Stimulated activated CD8-positive, alpha-beta memory T cell treated with anti-CD3 and anti-CD28 coated beads, Interleukin-4, amount 100 ng/mL, for 24 hours (primary cell): ENCODE measurements around the gene KLHL17.
A peak's percentile ranks its signal among the peaks of the same experiment; 100 is the strongest.

ENCODE experiments used
- DNase-seq: peaks from one replicate; pipeline ENCODE4 v3.0.0-alpha.2; 2020; ENCODE audit warnings: low read depth

Gene KLHL17

DNA sequence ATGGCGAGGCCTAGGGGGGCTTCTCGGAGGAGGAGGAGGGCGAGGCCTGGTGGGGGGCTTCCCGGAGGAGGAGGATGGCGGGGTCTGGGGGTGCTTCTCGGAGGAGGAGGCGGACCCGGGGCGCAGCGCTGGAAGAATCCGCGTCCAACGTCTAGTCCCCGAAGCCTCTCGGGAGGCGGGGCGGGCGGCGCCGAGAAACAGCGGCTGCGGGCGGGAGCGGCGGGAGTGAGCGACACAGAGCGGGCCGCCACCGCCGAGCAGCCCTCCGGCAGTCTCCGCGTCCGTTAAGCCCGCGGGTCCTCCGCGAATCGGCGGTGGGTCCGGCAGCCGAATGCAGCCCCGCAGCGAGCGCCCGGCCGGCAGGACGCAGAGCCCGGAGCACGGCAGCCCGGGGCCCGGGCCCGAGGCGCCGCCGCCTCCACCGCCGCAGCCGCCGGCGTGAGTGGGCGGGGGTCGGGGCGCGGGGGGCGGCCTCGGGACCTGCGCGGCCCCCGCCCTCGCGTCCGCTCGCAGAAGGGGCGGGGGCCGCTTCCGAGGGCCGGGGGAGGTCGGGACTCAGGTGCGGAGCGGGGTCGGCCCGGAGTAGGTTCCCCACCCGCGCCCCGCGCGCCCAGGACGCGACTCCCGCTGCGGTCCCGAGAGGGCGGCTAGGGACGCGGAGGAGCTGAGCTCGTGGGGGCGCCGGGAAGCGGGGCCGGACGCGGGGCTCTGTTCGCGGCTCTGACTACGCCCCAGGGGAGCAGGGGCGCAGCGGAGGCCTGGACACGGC is at the start of gene KLHL17:
Gene KLHL17 (plus strand): TSS at position 222 of the 769 bp plus-strand sequence. CDS start 110 bp downstream, at position 332.
- DNase-seq: peak; percentile 77

DNA sequence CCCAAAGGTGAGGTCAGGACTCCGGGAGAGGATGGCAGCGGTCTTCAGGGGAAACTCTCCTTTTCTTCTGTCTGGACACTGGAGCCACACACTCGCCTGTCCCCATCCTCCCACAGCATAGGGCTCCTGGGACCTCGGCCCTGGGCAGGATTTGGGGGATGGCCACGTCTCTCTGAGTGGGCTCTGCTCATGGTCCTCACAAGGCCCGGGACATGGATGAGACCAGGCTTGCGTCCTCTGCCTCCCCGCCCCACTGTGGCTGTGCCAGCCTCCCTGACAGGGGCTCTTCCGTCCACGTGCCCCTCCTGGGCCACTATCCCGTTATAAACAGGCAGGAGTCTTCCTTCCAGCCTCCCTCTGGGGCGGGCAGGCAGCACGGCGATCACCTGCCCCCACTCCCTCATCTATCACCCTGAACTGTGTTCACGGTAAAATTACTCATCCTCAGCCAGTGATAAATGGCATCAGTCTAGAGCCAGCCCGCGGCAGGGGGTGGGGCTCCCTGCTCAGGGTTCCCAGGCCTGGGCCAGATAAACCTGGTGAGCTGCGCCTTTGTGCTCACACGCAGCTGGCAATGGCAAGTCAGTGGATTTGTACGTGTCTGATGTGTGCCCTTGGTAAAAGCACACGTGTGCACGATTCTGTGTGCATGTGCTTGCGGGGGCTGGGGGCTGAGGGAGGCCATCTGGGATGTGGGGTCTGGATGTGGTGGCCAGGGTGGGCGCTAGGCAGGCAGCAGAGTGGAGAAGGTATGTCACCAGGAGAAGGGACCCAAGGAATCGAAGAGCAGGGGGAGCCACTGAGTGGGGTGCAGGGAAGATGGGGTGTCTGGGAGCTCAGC is 49.3 kb upstream of the KLHL17 start:
- no peak for DNase-seq

DNA sequence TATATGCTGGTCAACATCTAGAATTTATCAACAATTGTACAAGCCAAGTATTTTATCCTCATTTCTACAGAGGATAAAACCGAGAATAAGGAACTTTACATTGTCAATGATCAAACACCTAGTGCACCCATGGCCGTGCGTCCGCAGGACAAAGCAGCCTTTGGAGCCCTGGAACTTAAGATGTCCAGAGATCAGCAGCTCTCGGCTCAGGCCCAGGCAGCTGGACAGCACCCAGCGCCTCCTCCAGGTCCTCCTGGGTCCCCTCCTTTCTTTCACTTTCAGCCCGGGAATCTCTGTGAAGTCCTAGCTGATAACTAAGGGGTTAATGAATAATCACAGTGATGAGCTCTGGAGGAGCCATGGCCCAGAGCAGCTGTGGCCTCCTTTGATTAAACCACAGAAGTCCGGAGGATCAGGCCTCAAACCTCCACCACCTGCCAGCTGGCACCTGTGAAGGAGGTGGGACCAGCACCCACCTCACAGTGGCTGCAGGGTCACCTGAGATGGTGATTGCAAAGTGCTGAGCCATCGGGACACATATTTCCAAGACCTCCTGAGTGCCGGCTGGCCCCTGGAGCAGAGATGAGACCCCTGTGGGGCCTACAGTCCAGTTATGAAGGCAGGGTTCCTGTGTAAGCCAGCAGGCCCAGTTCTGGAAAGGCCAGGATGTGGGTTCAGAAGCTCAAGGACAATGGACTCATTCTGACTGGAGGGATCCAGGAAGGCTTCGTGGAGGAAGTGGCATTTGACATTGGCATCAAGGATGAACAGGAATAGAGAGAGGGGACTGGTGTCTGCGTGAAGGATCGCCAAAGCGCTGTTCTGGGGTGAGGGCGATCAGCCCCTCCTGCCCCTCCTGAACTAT is 48.3 kb upstream of the KLHL17 start:
- no peak for DNase-seq

DNA sequence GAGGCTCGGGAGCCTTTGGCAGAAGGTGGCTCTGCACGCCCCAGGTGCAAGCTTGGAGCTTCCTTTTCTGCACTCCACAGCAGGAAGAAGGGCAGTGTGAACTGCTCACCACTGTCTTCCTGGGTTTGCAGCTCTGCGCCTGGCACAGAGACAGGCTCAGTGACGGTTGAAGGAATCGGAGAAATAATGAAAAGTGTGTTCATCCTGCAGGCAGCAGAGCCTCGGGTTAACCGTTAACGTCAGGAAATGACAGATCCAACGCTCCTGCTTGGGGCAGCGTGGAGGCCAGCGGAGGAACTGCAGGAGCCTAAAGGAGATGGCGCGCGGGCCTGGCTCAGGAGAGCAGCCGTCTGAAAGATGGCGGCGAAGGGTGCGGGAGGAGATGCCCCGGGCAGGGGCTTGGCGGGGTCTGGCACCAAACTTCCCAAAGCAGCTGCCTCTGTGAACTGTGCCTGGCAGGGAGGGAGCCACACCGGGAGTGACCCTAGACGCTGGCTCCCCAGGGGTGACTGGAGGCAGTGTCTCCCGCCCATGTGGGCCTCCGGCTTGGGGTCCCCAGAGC is 47.6 kb upstream of the KLHL17 start:
- DNase-seq: no peak

DNA sequence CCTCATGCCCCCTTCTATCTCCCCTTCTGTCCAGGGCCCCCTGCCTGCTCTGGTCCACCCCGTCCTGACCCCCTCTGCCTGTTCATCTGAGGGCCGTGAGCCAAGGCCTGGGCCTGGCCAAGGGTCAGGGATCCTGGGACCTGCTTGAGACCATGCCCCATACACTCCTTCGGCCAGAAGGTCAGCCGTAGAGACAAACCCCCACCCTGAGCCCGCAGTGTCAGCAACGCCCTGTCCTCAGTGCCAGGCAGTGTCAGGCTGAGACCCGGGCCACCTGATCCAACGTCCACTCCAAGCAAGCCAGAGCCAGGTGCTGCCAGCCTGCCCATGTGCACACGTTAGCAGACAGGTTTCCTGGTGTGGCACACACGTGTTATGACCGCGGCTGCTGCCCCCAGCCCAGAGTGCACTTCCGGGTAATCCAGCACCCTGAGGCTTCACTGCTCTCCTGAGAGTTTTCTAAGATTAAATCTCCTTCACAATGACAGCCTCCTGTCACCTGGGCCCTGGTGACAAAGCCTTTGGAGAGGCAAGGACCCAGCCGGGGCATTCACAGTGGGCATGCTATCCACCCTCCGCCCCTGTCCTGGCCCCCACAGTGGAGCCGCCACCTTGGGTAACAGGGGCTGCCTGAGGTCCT is 46.8 kb upstream of the KLHL17 start:
- DNase-seq: no peak

DNA sequence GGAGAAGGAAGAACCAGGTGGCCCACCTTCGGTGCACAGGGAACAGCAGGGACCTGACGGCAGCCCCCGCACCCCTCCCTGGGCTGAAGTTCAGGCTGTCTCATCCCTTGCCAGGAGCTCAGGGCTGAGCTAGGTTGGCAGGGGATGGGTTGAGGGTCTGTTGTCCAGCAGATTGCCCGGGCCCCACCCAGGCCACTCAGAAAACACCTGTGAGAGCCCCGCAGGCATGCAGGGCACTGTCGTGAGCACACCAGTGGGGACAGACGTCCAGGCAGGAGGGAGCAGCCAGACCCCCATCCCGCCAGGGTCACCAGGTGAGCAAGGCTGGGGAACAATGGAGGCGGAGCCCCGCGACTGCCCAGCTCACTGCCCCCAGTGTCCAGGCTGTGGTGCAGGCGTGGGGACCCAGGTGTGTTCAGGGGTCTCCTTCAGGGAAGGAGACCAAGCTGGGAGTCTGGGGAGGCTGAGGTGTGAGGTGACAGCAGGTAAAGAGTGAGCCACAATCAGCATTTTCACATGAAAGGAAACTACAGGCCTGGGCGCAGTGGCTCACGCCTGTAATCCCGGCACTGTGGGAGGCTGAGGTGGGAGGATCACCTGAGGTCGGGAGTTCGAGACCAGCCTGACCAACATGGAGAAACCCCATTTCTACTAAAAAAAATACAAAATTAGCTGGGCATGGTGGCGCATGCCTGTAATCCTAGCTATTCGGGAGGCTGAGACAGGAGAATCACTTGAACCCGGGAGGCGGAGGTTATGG is 46.1 kb upstream of the KLHL17 start:
- DNase-seq: no peak

DNA sequence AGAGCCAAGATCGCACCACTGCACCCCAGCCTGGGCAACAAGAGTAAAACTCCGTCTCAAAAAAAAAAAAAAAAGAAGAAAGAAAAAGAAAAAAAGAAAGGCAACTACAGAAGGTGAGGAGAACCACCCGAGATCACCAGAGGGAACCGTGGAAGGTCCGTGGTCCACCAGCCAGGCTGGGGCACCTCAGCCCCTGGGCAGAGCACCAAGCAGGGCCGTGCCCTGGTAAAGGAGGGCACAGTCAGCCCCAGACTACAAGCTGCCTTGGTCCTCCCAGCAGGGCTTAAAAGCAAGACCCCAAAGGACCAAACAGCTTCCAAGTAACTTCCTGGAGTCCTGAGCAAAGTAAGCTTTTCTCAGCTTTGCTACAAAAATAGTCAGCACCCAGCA is 45.5 kb upstream of the KLHL17 start:
- DNase-seq: no peak

DNA sequence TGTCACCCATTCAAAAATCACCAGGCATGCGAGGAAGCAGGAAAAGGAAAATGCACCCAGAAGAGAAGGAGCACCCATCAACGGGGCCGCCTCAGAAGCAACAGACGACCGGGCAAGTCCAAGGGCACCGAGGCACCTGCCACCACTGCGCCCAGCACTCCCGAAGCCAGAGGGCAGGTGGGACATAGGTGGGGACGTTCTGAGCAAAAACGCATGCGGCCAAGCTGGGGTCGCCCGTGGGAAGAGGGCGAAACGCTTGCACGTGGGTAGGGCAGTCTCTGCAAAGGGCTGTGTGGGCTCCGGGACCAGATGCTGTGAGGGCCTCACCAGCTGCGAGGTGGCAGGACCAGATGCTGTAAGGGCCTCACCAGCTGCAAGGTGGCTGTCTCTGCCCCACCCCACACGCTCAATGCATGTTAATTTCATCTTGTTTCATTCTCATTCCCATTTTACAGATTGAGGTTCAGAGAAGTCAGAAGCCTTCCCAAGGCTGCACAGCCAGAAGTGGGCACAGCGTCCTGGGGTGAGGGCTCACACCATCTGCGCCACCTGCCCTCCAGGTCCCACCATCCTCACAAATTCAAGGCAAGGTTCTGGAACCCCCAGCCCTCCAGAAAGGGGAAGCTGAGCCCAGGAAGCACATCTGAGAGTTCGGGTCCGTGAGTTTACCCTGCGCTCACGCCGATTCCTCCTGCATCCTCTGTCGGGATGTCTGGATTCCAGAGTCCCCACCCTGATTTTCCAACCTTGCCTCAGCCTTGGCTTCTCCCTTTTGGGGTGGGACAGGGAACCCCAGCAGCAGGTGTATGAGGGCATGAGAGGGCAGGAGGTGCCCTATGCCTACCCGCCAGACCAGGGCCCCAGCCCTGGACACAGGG is 44.9 kb upstream of the KLHL17 start:
- no peak for DNase-seq

DNA sequence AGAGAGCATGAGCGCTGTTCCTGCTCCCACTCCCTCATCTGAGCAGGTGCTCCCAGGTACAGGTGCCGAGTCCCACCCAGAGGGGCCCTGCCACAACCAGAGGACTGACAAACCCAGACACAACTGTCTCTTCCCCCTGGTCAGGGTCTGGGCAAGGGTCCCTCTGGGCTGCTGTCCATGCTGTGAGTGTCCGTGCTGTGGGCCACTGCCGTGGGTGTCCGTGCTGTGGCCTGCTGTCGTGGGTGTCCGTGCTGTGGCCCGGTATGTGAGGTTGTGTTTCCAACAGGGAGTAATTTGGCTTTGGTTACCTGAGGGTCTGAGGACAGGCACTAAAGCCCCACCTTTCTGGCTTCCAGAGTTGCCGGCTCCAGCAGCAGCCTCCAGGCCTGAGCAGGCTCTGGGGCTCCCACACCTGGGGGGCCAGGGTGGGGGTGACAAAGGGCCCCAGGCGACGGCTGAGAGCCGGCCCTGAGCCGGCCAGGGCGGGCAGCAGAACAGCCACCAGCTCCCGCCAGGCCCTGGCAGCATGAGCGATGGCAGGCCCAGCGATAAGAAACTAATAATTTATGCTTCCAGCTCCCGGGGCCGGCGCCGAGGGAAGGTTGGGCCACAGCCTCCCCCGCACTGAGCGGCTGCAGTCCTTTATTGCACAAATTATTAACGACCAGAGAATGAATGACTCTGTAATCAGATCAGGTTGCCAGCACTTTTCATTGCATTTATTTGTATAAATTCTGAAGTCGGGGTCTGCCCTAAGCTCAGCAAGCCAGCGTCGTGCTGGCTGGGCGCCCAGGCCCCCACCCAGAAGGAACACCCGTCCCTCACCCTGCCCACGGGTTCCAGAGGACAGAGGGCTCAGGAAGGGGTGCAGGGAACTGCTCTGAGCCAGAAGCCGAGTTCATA is 44.0 kb upstream of the KLHL17 start:
- DNase-seq: no peak

DNA sequence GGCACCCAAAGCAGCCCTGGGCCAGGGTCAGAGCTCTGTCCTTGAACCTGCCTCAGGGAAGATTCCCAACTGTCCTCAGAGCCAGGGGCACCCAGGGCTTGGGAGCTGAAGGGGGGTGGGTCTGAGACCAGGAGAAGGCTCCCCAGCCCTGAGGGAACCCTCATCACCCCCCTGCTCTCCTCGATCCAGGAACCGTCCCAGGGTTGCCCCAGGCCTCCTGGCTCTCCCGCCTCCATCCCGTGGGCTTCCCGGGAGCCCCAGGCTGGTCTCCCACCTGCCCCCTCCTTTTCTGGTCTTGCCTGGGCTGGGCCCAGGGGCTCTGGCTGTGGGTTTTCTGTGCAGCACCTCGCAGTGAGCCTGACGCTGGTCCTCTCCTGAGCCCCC is 43.3 kb upstream of the KLHL17 start:
- no peak for DNase-seq

DNA sequence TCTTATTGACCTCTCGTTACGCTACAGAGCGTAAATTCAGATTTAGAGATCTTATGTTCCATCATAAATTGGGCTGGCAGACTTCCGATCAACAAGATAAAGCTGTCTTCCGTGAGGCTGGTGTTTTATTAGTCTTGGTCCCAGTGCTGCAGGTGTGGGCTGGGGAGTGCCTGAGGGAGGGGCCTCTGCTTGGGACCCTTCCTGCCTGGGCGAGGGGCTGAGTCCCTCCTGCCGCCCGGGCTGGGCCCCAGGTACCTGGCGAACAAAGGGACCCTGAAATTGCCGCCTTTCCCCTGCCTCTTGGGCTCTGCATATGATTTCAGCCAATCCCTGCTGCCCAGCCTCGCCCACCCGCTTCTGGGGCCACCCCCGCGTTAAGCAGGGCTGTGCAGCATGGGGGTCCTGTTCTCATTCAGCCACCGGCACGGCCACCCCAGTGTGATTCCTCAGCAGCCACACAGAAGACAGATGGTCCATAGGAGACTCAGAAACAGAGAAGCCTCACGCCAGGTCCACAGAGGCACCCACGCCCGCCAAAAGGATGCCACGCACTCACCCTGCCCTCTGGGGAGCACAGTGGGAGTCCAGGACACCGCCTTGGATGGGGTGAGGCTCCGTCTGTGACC is 42.8 kb upstream of the KLHL17 start:
- no peak for DNase-seq

DNA sequence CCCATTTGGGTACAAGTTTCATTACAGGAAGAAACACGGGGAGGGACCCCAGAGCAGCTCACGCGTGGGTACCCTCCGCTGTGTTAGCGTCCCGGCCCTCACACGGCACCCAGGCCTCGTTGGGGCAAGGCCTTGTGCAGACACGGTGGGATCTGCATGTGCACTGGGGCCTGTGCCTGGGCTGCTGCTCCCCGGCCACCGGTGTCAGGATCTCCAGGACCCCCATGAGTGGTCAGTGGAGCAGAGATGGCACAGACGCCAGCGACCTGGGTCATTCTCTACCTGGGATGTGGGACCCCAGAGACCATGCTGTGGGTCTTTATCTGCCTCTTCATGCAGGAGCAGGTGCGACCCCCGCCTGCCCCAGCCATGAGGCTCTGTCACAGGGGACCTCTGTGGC is 42.0 kb upstream of the KLHL17 start:
- DNase-seq: no peak

DNA sequence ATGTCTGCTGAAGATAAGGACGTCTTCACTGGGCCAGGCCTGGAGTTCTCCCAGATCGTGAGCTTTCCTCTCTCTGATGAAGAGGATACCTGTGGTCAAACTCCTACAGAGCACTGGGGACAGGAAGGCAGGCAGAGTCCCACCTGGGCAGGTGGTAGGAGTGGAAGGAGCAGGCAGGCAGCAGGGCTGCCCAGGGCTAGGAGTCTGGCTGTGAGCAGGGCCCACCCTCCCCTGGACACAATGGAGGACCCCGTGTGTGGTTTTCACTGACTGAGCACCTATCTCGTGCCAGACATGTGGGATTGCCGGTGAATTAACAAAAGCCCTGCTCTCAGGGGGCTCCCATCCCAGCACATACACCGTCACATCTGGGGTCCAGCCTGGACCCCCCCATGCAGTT is 41.5 kb upstream of the KLHL17 start:
- DNase-seq: no peak

DNA sequence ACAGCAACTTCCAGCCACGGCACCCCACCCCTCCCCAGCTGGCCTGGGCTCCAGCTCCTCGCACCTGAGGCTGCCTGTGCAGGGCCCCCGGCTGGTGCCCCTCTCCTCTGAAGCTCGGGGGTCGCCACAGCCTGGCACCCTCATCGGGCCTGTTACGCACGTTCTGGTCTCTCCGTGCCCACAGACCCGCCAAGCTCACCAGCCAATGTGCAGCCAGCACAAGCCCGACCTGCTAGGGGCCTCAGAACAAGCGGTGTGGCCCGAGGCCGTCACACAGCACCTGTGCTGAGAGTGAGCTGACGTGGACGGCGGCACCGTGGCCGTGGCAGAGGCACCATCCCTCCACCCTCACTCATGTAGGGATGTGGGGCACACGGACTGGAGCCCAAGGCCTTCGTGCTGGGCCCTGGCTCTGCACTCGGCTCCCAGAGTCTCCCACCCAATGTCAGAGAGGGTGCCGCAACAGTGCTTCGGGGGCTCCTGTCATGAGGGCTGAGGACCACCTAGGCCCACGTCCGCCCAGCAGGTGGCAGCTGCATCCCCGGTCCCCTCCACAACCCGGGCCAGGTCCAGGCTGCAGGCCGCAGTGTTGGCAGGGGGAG is 41.0 kb upstream of the KLHL17 start:
- DNase-seq: no peak

DNA sequence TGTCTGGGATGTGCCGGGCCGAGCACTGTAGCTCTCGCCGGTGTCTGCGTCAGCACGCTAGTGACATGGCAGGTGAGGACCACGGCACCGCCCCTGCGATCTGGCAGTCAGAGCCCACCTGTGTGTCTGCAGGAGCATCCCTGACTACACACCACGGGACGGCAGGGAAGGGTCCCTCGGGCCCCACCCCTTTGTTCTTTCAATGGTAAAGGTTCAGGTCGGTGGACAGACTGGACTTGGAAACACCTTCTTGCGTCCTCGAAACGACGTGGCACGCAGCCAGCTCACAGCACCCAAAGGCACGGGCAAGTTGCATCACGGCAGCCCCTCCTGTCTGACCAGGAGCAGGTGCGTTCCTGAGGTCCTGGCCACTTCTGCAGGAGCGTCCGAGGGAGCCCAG is 40.4 kb upstream of the KLHL17 start:
- no peak for DNase-seq

DNA sequence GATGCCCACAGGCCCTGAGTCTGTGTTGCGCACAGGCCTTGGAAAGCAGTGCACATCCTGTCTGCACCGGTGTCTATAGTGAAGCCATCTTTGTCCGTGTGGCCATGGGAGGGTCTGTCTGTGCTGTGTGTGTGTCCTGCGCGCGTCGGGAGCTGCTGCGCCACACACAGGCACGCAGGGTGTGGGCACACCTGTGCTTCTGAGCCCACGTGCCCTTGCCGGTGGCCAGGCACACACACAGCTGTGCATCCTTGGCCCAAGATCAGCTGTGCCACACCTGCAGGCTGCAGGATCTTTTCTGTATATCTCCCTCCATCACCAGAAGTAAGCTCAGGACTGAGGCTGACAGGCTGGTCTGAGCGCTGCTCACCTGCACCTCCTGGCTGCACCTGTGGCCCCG is 39.9 kb upstream of the KLHL17 start:
- no peak for DNase-seq

DNA sequence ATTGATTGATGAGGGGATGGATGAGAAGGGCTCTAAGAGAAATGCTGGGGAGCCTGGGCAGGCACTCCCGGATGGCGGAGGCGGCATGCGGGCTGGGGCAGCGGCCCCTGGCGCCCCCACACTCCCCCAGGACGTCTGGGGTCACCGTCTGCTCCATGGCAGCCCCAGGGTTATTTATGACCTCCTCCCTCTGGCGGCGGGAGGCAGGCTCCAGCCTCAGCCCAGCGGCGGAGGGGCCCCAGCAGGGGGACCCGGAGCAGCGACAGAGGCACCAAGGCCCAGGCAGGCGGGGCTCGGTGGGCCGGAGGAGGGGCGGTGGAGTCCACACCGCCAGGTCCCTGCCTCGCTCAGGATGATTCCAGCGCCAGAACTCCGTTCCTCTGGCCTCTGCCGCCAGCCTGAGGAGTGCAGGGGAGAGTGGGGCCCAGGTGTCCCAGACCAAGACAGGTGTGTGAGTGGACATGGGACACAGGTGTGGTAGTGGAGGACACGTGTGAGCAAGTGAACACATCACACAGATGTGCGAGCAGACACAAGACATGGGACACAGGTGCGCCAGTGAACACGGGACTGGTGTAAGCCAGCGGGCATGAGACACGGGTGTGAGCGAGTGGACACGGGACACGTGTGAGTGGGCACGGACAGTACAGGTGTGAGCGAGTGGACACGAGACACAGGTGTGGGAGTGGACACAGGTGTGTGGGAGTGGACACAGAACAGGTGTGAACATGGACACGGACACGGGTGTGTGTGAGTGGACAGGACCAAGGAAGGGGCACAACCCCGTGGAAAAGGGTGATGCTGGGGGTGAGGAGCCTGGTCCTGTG is 39.2 kb upstream of the KLHL17 start:
- DNase-seq: no peak
